ENCODE data around the gene ZNF561.
"Not testable (repeated sequence)": the region's sequence is repeated elsewhere in the genome, so short reads cannot be mapped to it uniquely, and the experiment has no call there.

ZNF561 gene

GRCh38 chr19:9582081-9582725, 38.8 kb downstream of the ZNF561 start:
- not testable (repeated sequence) for DNase-seq (ENCODE audit: low read depth in 2 of 2, low spot score in 1 of 2)

GRCh38 chr19:9580728-9581127, 40.3 kb downstream of the ZNF561 start:
- DNase-seq (ENCODE audit: low read depth in 2 of 2, low spot score in 1 of 2) = no peak

GRCh38 chr19:9570255-9570654, 50.8 kb downstream of the ZNF561 start:
- no peak for DNase-seq (ENCODE audit: low read depth in 2 of 2, low spot score in 1 of 2)

- DNase-seq (ENCODE audit: low read depth in 2 of 2, low spot score in 1 of 2) = no peak
Measured at GRCh38 chr19:9566729-9567128, 54.3 kb downstream of the ZNF561 start.

- no peak for DNase-seq (ENCODE audit: low read depth in 2 of 2, low spot score in 1 of 2)
Measured at GRCh38 chr19:9565900-9566705, 54.9 kb downstream of the ZNF561 start.

All from stimulated activated CD8-positive, alpha-beta memory T cell treated with anti-CD3 and anti-CD28 coated beads, Interleukin-4, amount 100 ng/mL, for 4 hours (primary cell).